Pancreas (tissue), 10 donors: Measurements from ENCODE around the gene NLGN1. TPM values are rescaled to one million over a fixed set of nuclear protein-coding genes. Genes with fewer than 3 reads are reported as not detected.
A peak's percentile ranks its signal among the peaks of the same experiment; 100 is the strongest.

Source experiments
- ATAC-seq, 4 donors: fragments of 200-7000 bp; cut with Tn5 transposase; one replicate each; pipeline versions ENCODE4 v1.8.0 to v1.9.1; 2020; ENCODE audit warnings: mild to moderate bottlenecking in 4 of 4, moderate library complexity in 4 of 4
- DNase-seq, 6 donors: peaks; one replicate each; pipeline ENCODE4 v3.0.0-alpha.2; 2020
- FAIRE-seq: peaks from 2 replicates; lab custom pipeline; 2012; peaks lifted over from hg19 to GRCh38; lab: Jason Lieb, UNC
- H3K27ac ChIP-seq, 4 donors: fragments of 200-600 bp; sonication (generic); 1 replicate in 3 of 4; 2 replicates in 1 of 4; pipeline versions ENCODE4 v1.5.0 to v1.8.0; 2020
- H3K27me3 ChIP-seq, 4 donors: fragments of 200-600 bp; one replicate each; pipeline ENCODE4 v1.8.0; 2021
- H3K36me3 ChIP-seq, 3 donors: fragments of 200-600 bp; sonication (generic) in 1 of 3; one replicate each; pipeline versions ENCODE4 v1.5.0 to v1.8.0; 2020 to 2021
- H3K4me1 ChIP-seq, 3 donors: fragments of 200-600 bp; one replicate each; pipeline ENCODE4 v1.8.0; 2021
- H3K4me3 ChIP-seq, 4 donors: fragments of 200-600 bp; sonication (generic) in 2 of 4; one replicate each; pipeline versions ENCODE4 v1.5.0 to v1.8.0; 2020 to 2021
- H3K9me3 ChIP-seq, 4 donors: fragments of 200-600 bp; one replicate each; pipeline ENCODE4 v1.8.0; 2021
- WGBS, 2 donors: extraction: QIAGEN DNeasy Blood & Tissue Kit; methylation state at CpG; one replicate each; pipeline ENCODE4 v1.1.7; 2013; 5-methylcytosine and 5-hydroxymethylcytosine counted together
- intact Hi-C, 3 donors: fragments of 100-400 bp; cut with DNase I; formaldehyde crosslinking; loops; one replicate each; pipeline versions ENCODE4 v1.11.1 to v1.14.2; 2022
- polyA plus RNA-seq, 2 donors: library from polyadenylated mRNA; stranded (reverse); fragments of 200-250 nt; gene quantifications; one replicate each; pipeline ENCODE4 v1.2.3, GENCODE V29; 2013
- total RNA-seq, 6 donors: library from RNA; stranded (reverse); fragmentation: NEBNext Ultra II Directional in 4 of 6; extraction: Animal tissue kit (Norgen Biotek cat#: 25700) in 4 of 6; gene quantifications; one replicate each; pipeline versions ENCODE4 v1.2.1 to v1.2.4, GENCODE V29; 2021 to 2023
- TF ChIP-seq, protein P1 (sequence below), 4 donors: fragments of 200-600 bp; sonication (generic) in 3 of 4; IDR thresholded peaks; one replicate each; pipeline versions ENCODE4 v1.5.0 to v1.8.0; 2021; ENCODE audit warnings: antibody characterized with exemption in 4 of 4
- donor health status: healthy with polysubstance abuse.
- donor health status: DM: no; HTN: no; CAD: no; lungs with moderate emphysema.
- donor health status: DM: no; HTN: no; CAD: no.
- donor health status: control.
- donor health status: control.
- donor health status: Bipolar disorder and iron deficiency.
- donor health status: DM: yes; HTN: yes; CAD: no.
- donor health status: DM: no; HTN: no; CAD: no.
- donor health status: DM: no; HTN: no; CAD: no.
- donor health status: DM: yes; HTN: yes; CAD: no.

The NLGN1 gene
- total and polyA plus RNA-seq, 8 donors: 0.49 to 2.3 (median 0.84) TPM

DNA sequence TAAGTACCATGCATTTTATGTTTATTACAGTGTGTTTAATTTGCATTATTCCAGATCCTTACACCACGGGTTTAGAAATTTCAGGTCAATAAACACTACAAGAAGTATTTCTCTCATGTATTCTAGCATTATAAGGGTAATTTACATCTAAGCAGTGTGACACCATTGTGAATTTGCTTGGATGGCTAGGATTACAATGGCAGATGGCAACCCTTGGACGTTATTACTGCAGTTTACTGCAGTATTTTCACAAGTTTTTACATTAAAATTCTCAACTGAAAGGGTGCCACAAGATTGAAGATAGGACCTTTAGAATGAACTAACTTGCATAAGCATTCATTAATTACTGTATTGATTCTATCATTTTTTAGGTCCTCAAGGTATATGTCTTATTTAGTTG is 538.8 kb downstream of the NLGN1 start:
- 52 to 71% methylated on average over 2 of the region's 2 CpGs for WGBS, 2 donors
- H3K27me3 ChIP-seq: no peaks in the 10 kb centered on the region
- TF ChIP-seq, protein P1, sequence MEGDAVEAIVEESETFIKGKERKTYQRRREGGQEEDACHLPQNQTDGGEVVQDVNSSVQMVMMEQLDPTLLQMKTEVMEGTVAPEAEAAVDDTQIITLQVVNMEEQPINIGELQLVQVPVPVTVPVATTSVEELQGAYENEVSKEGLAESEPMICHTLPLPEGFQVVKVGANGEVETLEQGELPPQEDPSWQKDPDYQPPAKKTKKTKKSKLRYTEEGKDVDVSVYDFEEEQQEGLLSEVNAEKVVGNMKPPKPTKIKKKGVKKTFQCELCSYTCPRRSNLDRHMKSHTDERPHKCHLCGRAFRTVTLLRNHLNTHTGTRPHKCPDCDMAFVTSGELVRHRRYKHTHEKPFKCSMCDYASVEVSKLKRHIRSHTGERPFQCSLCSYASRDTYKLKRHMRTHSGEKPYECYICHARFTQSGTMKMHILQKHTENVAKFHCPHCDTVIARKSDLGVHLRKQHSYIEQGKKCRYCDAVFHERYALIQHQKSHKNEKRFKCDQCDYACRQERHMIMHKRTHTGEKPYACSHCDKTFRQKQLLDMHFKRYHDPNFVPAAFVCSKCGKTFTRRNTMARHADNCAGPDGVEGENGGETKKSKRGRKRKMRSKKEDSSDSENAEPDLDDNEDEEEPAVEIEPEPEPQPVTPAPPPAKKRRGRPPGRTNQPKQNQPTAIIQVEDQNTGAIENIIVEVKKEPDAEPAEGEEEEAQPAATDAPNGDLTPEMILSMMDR (IDR thresholded peaks at IDR 0.05): no peak
- H3K4me1 ChIP-seq: no peaks in the 10 kb centered on the region
- H3K9me3 ChIP-seq: no peaks in the 10 kb centered on the region
- H3K27ac ChIP-seq: no peak overlapping the region
- H3K36me3 ChIP-seq: no peaks in the 10 kb centered on the region
- intact Hi-C loops: no loop called here
- no peak for FAIRE-seq
- no peak for DNase-seq
- no peak for ATAC-seq
- H3K4me3 ChIP-seq: no peak overlapping the region

DNA sequence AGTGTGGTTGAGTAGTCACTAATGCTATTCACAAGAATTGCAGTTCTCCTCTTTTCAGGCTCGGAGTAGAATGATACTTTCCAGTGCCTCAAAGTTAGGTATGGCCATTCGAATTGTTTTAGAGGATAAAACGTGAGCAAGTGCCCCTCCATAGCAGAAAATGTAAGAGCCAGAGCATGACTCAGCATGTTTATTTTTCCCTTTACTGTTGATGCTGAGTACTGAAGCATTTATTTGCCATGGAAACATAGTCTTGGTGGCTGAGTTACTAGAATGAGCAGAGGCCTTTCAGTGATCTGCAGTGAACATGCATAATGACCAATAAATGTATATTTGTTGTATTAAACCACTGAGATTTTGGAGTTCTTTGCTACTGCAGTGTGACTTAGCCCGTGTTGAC is 540.6 kb downstream of the NLGN1 start:
- FAIRE-seq (no peak), ATAC-seq (peak in 2 of 4 donors; percentile 46 to 75), DNase-seq (no peak)
- Histone ChIP-seq H3K9me3 (no peaks in the 10 kb centered on the region), H3K27me3 (no peaks in the 10 kb centered on the region), H3K27ac (no peak overlapping the region), H3K36me3 (no peaks in the 10 kb centered on the region), H3K4me3 (no peak overlapping the region), H3K4me1 (no peaks in the 10 kb centered on the region)
- intact Hi-C loops: no loop called here
- WGBS, 2 donors: 32 to 37% methylated on average over 4 of the region's 4 CpGs
- TF ChIP-seq, protein P1 (IDR thresholded peaks at IDR 0.05): no peak

DNA sequence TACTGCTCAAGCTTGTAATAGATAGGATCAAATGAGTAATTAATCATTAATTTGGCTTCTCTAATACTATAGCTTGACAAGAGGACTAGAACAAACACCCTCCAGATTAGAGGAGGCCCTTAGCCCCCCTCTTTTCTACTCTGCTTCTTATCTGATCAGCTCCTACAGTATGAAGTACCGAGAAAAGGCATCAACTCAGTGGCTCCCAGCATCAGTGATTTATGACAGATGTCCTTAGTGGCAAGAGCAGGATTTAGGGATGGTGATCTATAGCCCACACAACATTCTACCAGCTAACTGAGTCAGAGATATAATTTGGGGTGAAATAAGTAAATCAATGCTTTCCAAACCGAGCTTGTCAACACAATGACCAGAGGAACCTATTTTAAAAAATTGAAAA is 541.1 kb downstream of the NLGN1 start:
- FAIRE-seq (no peak), ATAC-seq (no peak), DNase-seq (no peak)
- WGBS, 2 donors: 30 to 37% methylated on average over 2 of the region's 2 CpGs
- no peaks in the 10 kb centered on the region for H3K36me3 ChIP-seq
- TF ChIP-seq, protein P1 (IDR thresholded peaks at IDR 0.05): no peak
- no peak overlapping the region for H3K27ac ChIP-seq
- H3K27me3 ChIP-seq: no peaks in the 10 kb centered on the region
- no peaks in the 10 kb centered on the region for H3K4me1 ChIP-seq
- no peaks in the 10 kb centered on the region for H3K9me3 ChIP-seq
- no peak overlapping the region for H3K4me3 ChIP-seq
- intact Hi-C loops: no loop called here

DNA sequence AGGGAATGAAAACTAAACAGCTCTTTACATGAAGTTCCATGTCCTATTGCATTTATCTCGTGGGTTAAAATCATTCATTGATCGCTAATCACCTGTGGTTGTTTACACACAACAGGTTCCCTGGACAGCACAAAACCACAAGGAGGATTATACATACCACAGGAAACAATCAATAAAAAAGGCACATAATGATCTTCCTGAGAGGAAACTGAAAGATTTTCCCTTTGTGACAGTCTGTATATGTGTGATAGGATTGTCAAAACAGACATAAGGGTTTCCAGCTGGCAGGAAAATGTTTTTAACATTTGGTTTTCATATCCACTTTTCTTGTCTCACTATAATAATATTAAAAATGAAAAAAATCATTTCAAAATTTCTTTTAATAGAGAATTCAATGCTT is 541.8 kb downstream of the NLGN1 start:
- ATAC-seq (no peak), FAIRE-seq (no peak), DNase-seq (no peak)
- Histone ChIP-seq H3K36me3 (no peaks in the 10 kb centered on the region), H3K27me3 (no peaks in the 10 kb centered on the region), H3K4me1 (no peaks in the 10 kb centered on the region), H3K27ac (no peak overlapping the region), H3K4me3 (no peak overlapping the region), H3K9me3 (no peaks in the 10 kb centered on the region)
- TF ChIP-seq, protein P1 (IDR thresholded peaks at IDR 0.05): no peak
- intact Hi-C loops: no loop called here
- WGBS, 2 donors: 23 to 26% methylated on average over 2 of the region's 2 CpGs

DNA sequence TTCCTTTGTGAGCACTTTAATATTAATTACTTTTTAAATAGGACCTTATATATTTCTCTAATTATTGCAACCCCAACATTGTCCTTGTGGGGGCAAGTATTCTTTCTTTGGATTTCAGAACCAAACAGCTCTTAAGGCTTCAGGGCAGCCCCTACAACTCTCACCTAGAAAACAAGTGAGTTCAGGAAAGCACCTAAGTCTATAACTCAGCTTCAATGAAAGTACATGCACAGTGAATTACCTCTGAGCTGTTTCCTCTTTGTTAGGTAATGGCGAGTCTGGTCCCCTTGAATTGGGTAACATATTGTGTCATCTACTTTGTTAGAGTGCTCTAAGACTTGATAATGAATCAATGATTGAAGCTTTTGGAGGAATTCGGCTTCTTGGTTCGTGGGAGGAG is 545.7 kb downstream of the NLGN1 start:
- H3K27me3 ChIP-seq: no peaks in the 10 kb centered on the region
- FAIRE-seq (no peak), ATAC-seq (no peak), DNase-seq (no peak)
- no peak overlapping the region for H3K4me3 ChIP-seq
- intact Hi-C loops: no loop called here
- H3K9me3 ChIP-seq: no peaks in the 10 kb centered on the region
- H3K27ac ChIP-seq: no peak overlapping the region
- H3K36me3 ChIP-seq: no peaks in the 10 kb centered on the region
- 45 to 58% methylated on average over 3 of the region's 3 CpGs for WGBS, 2 donors
- H3K4me1 ChIP-seq: no peaks in the 10 kb centered on the region
- TF ChIP-seq, protein P1 (IDR thresholded peaks at IDR 0.05): no peak
